Stimulated activated CD4-positive, alpha-beta T cell treated with anti-CD3 and anti-CD28 coated beads, Interleukin-2, amount 100 ng/mL, for 4 hours (primary cell): Measurements from ENCODE around the gene CHRND.

Source experiments
- DNase-seq: peaks from one replicate; pipeline ENCODE4 v3.0.0-alpha.2; 2020; ENCODE audit warnings: low read depth

CHRND gene

GRCh38 chr2:232525791-232526371 is at the start of gene CHRND:
Gene CHRND (plus strand): TSS chr2:232526160. CDS start chr2:232526216, 56 bp downstream.
- no peak for DNase-seq

- no peak for DNase-seq
Observed at GRCh38 chr2:232476791-232477190, 49.2 kb upstream of the CHRND start.

GRCh38 chr2:232477751-232478510 is 48.0 kb upstream of the CHRND start:
- no peak for DNase-seq

- DNase-seq: no peak
Observed at GRCh38 chr2:232478571-232479340, 47.2 kb upstream of the CHRND start.

- DNase-seq: no peak
Observed at GRCh38 chr2:232479341-232480200, 46.4 kb upstream of the CHRND start.

GRCh38 chr2:232480201-232481190 is 45.5 kb upstream of the CHRND start:
- DNase-seq: no peak

- DNase-seq: no peak
Observed at GRCh38 chr2:232481322-232482140, 44.4 kb upstream of the CHRND start.

- DNase-seq: no peak
Observed at GRCh38 chr2:232482301-232483238, 43.4 kb upstream of the CHRND start.

- no peak for DNase-seq
Observed at GRCh38 chr2:232483311-232483922, 42.5 kb upstream of the CHRND start.

- DNase-seq: no peak
Observed at GRCh38 chr2:232483923-232484627, 41.9 kb upstream of the CHRND start.

- no peak for DNase-seq
Observed at GRCh38 chr2:232484628-232485347, 41.2 kb upstream of the CHRND start.

GRCh38 chr2:232485348-232485756 is 40.6 kb upstream of the CHRND start:
- DNase-seq: no peak

- no peak for DNase-seq
Observed at GRCh38 chr2:232485757-232486557, 40.0 kb upstream of the CHRND start.

- no peak for DNase-seq
Observed at GRCh38 chr2:232486558-232487384, 39.2 kb upstream of the CHRND start.
